Measurements from ENCODE around the gene NPAS1.

NPAS1 gene

GRCh38 chr19:47082493-47082892 lies 62.9 kb downstream of the NPAS1 start:
- DNase-seq (ENCODE audit: low spot score) = no peak

- DNase-seq (ENCODE audit: low spot score) = no peak
These were observed 65.3 kb downstream of the NPAS1 start for GRCh38 chr19:47084879-47085439.

DNA sequence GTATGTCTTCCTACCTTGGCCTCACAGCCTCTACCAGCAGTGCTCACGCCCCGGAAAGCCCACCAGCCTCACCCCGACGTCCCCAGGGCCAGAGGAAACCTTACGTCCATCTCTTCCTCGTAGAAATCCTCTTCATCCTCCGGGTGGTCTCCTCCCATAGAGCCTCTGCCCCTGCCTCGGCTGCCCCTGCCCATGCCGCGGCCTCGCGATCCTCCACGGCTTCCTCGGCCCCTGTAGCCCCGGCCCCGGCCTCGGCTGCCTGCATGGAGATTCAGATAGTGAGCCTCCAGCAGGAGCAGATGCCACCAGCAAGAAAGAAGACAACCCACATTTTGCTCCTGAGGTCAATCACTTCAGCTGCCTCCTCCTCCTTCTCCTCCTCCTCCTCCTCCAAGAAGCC lies 66.6 kb downstream of the NPAS1 start:
- no peak for DNase-seq (ENCODE audit: low spot score)

GRCh38 chr19:47089767-47090350 lies 70.2 kb downstream of the NPAS1 start:
- DNase-seq (ENCODE audit: low spot score) = no peak

- no peak for DNase-seq (ENCODE audit: low spot score)
These were observed 73.6 kb downstream of the NPAS1 start for GRCh38 chr19:47093254-47093653.

GRCh38 chr19:47093841-47094240 lies 74.2 kb downstream of the NPAS1 start:
- DNase-seq (ENCODE audit: low spot score) = no peak

GRCh38 chr19:47094557-47095475 lies 75.2 kb downstream of the NPAS1 start:
- no peak for DNase-seq (ENCODE audit: low spot score)

Measured in AG08396 (cell line).